ENCODE results near the gene GDF11. TPM values are rescaled to one million over a fixed set of nuclear protein-coding genes. Genes with fewer than 3 reads are reported as not detected.

GDF11 gene
- total RNA-seq, 1 experiment from 2014 or later = 5.3 TPM

DNA sequence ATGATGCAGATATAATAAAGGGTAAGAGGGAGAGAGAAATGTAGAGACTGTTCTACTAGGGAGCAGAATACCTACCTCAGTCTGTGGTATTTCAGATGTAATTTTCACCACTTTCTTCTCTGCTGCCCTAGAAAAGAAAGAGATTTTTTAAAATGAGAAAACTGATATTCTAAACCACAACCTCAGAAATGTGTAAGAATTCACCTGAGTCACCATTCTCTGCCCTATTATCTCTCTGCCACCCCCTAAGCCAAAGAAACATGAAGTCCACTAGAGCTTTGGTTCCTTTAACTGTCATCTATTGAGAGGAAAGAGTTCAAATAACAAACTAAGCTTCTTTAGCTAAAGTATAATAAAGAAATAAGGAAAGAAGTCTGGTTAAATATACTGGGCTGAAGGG lies 53.0 kb downstream of the GDF11 start:
- RAD21 ChIA-PET (ENCODE audit: low non-redundant PET in 1 of 2, low total read pairs in 2 of 2, uncharacterized antibody in 2 of 2, unreplicated experiment in 2 of 2) = no interaction called here
- Histone ChIP-seq H3K9me3 (ENCODE audit: control insufficient read depth in 1 of 2, insufficient read depth in 1 of 2, low read depth in 1 of 2, low read length in 2 of 2) (no peaks in the 10 kb centered on the region), H3K36me3 (ENCODE audit: control insufficient read depth in 1 of 2, insufficient read depth in 2 of 2, low read length in 2 of 2) (peaks cover 37 to 49% of the 10 kb centered on the region in 2 experiments), H3K4me1 (ENCODE audit: control insufficient read depth in 1 of 2, insufficient read depth in 2 of 2, low read length in 2 of 2) (no peaks in the 10 kb centered on the region), H2AFZ (ENCODE audit: low read depth, low read length, poor library complexity, severe bottlenecking) (no peak overlapping the region), H3K9me2 (ENCODE audit: insufficient read depth) (no peaks in the 10 kb centered on the region), H3K79me2 (ENCODE audit: insufficient read depth, low read length) (peaks cover 53% of the 10 kb centered on the region), H3K27me3 (ENCODE audit: insufficient read depth, low read length) (no peaks in the 10 kb centered on the region), H3K9ac (ENCODE audit: low read length) (no peak overlapping the region), H4K20me1 (ENCODE audit: insufficient read depth) (0 out of 2 replicates have a peak, but pooled peaks cover 3% of the 10 kb centered on the region), H3K27ac (ENCODE audit: low read depth, low read length) (no peak overlapping the region), H3K4me3 (replicated peaks in 1 of 2; ENCODE audit: low read depth in 1 of 2, low read length in 2 of 2) (no peak overlapping the region), H3K4me2 (ENCODE audit: low read length) (no peak overlapping the region)
- DNase-seq (ENCODE audit: low read depth, low spot score) = no peak
- no peak for ATAC-seq
- intact Hi-C loops (cut with micrococcal nuclease) = loop anchor here (2.0 to 10.0 kb wide), 2 partner anchors 57 to 141 kb away; no protein-coding TSS in a partner anchor
- CTCF ChIA-PET = interaction anchor here (1.1 to 2.8 kb wide), 2 partner anchors 11 to 57 kb away, joined by 3 to 19 read pairs; no protein-coding TSS in a partner anchor
- POLR2A ChIA-PET = no interaction called here
- BruUV-seq (replicated peaks) = no TSS peak
- TF ChIP-seq CBX3 (IDR thresholded peaks at IDR 0.05; ENCODE audit: low read depth) = no peak
- TF ChIP-seq EZH2phosphoT487 (IDR thresholded peaks at IDR 0.05; ENCODE audit: borderline replicate concordance) = no peak
- TF ChIP-seq, protein P1, sequence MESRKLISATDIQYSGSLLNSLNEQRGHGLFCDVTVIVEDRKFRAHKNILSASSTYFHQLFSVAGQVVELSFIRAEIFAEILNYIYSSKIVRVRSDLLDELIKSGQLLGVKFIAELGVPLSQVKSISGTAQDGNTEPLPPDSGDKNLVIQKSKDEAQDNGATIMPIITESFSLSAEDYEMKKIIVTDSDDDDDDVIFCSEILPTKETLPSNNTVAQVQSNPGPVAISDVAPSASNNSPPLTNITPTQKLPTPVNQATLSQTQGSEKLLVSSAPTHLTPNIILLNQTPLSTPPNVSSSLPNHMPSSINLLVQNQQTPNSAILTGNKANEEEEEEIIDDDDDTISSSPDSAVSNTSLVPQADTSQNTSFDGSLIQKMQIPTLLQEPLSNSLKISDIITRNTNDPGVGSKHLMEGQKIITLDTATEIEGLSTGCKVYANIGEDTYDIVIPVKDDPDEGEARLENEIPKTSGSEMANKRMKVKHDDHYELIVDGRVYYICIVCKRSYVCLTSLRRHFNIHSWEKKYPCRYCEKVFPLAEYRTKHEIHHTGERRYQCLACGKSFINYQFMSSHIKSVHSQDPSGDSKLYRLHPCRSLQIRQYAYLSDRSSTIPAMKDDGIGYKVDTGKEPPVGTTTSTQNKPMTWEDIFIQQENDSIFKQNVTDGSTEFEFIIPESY (IDR thresholded peaks at IDR 0.05; ENCODE audit: extremely low read depth, insufficient replicate concordance, low read length) = no peak
- TF ChIP-seq JUND (IDR thresholded peaks at IDR 0.05) = no peak
- TF ChIP-seq TCF7L2 (IDR thresholded peaks at IDR 0.05; ENCODE audit: borderline replicate concordance, extremely low read depth, insufficient read depth, insufficient read length) = no peak
- no peak for TF ChIP-seq ELF1 (IDR thresholded peaks at IDR 0.05; ENCODE audit: borderline replicate concordance, low read depth)
- TF ChIP-seq POLR2A (IDR thresholded peaks at IDR 0.05; ENCODE audit: borderline replicate concordance, extremely low read depth, insufficient read depth, insufficient read length) = no peak
- TF ChIP-seq, protein P2, sequence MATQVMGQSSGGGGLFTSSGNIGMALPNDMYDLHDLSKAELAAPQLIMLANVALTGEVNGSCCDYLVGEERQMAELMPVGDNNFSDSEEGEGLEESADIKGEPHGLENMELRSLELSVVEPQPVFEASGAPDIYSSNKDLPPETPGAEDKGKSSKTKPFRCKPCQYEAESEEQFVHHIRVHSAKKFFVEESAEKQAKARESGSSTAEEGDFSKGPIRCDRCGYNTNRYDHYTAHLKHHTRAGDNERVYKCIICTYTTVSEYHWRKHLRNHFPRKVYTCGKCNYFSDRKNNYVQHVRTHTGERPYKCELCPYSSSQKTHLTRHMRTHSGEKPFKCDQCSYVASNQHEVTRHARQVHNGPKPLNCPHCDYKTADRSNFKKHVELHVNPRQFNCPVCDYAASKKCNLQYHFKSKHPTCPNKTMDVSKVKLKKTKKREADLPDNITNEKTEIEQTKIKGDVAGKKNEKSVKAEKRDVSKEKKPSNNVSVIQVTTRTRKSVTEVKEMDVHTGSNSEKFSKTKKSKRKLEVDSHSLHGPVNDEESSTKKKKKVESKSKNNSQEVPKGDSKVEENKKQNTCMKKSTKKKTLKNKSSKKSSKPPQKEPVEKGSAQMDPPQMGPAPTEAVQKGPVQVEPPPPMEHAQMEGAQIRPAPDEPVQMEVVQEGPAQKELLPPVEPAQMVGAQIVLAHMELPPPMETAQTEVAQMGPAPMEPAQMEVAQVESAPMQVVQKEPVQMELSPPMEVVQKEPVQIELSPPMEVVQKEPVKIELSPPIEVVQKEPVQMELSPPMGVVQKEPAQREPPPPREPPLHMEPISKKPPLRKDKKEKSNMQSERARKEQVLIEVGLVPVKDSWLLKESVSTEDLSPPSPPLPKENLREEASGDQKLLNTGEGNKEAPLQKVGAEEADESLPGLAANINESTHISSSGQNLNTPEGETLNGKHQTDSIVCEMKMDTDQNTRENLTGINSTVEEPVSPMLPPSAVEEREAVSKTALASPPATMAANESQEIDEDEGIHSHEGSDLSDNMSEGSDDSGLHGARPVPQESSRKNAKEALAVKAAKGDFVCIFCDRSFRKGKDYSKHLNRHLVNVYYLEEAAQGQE (IDR thresholded peaks at IDR 0.05; ENCODE audit: low read depth) = no peak
- TF ChIP-seq SRF (IDR thresholded peaks at IDR 0.05; ENCODE audit: low read depth) = no peak
- no peak for TF ChIP-seq RAD21 (IDR thresholded peaks at IDR 0.05; ENCODE audit: low read depth)
- TF ChIP-seq ZFX (IDR thresholded peaks at IDR 0.05) = no peak
- TF ChIP-seq, protein P3, sequence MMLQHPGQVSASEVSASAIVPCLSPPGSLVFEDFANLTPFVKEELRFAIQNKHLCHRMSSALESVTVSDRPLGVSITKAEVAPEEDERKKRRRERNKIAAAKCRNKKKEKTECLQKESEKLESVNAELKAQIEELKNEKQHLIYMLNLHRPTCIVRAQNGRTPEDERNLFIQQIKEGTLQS (IDR thresholded peaks at IDR 0.05) = no peak
- TF ChIP-seq YY1 (IDR thresholded peaks at IDR 0.05; ENCODE audit: extremely low read depth, insufficient replicate concordance, low read depth, low read length) = no peak
- no peak for TF ChIP-seq ZNF274 (IDR thresholded peaks at IDR 0.05; ENCODE audit: low read depth, low read length)
- no peak for TF ChIP-seq EZH2 (IDR thresholded peaks at IDR 0.05)
- TF ChIP-seq SIN3A (IDR thresholded peaks at IDR 0.05; ENCODE audit: low read depth) = no peak
- no peak for TF ChIP-seq CEBPB (IDR thresholded peaks at IDR 0.05; ENCODE audit: low read depth)
- TF ChIP-seq POLR2AphosphoS5 (IDR thresholded peaks at IDR 0.05; ENCODE audit: low read depth, low read length) = no peak
- TF ChIP-seq, protein P4, sequence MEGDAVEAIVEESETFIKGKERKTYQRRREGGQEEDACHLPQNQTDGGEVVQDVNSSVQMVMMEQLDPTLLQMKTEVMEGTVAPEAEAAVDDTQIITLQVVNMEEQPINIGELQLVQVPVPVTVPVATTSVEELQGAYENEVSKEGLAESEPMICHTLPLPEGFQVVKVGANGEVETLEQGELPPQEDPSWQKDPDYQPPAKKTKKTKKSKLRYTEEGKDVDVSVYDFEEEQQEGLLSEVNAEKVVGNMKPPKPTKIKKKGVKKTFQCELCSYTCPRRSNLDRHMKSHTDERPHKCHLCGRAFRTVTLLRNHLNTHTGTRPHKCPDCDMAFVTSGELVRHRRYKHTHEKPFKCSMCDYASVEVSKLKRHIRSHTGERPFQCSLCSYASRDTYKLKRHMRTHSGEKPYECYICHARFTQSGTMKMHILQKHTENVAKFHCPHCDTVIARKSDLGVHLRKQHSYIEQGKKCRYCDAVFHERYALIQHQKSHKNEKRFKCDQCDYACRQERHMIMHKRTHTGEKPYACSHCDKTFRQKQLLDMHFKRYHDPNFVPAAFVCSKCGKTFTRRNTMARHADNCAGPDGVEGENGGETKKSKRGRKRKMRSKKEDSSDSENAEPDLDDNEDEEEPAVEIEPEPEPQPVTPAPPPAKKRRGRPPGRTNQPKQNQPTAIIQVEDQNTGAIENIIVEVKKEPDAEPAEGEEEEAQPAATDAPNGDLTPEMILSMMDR (IDR thresholded peaks at IDR 0.05 in 2 of 3, conservative IDR thresholded peaks at IDR 0.05 in 1 of 3; ENCODE audit: borderline replicate concordance in 1 of 3, insufficient read depth in 1 of 3, low read depth in 2 of 3, low read length in 2 of 3) = no peak
- TF ChIP-seq, protein P5, sequence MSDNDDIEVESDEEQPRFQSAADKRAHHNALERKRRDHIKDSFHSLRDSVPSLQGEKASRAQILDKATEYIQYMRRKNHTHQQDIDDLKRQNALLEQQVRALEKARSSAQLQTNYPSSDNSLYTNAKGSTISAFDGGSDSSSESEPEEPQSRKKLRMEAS (IDR thresholded peaks at IDR 0.05) = no peak
